IPS DF 4.7 (cell line): ENCODE data around the gene ZNF853.
"Not testable (repeated sequence)": the region's sequence is repeated elsewhere in the genome, so short reads cannot be mapped to it uniquely, and the experiment has no call there.

Experiments
- DNase-seq: peaks from one replicate; pipeline ENCODE4 v3.0.0-alpha.2; 2013; ENCODE audit warnings: low spot score; ENCODE audit errors: extremely low read depth

Gene ZNF853

DNA sequence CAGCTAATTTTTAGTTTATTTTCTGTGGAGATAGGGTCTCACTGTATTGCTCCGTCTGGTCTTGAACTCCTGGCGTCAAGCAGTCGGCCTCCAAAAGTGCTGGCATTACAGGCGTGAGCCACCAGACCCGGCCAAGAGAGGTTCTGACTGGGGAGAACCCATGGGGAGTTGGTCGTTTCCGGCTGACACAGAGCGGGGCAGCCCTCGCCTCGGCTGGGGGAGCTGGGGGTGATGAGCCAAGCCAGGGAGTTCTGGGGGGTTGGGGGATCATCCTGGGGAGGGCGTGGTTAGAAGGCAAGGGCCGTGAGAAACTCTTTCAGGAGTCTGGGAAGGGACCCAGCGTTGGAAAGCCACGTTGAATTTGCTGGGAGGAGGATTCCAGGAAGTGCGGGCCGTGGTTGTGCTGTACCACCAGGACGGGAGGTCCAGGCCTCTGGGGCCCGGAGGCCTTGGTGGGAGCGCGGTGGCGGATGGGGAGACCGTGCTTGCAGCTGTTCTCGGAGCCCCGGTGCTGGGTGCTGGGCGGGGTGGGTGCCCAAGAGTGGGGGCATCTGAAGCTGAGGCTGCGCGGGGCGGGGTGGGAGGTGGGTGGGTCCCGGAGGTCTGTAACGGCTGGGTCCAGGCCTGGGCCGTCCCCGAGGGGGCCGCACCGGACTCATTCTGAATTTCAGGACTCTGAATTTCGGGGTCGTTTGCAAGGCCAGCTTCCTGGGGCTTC is 8.4 kb upstream of the ZNF853 start:
- DNase-seq: no peak

DNA sequence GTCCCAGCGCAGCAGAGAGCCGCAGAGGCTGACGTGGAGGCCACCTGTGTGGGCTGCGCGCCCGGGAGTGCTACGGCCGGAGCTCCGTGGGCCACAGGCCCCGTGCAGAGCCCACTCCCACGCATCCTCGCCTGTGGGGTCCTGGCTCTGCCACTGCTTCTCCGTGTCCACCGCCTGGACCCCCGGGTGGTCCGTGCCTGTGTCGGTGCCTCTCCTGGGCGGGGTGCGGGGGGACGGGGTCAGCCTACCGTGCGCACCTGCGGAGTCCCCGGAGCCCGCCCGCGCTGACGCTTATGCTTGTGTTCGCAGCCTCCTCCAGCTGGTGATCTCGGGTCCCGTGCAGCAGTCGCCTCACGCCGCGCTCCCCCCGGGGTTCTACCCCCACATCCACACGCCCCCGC is 7.8 kb upstream of the ZNF853 start:
- DNase-seq: no peak

DNA sequence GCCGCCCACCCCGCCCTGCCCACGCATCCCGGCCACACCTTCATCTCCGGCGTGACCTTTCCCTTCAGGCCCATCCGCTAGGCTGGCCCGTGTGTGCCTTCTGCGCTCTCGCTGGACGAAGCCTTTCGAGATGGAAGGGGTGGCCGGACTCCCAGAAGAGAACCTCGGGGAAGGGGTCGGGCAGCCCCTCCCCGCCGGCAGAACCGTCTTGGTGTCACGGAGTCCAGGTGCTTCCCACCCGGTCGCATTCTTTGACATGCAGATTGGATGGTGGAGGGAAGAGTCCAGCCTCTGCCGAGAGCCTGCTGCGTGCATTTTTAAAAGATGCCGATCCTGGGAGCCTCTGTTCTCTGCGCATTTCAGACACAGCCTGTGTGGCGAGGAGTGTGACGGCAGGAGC is 7.3 kb upstream of the ZNF853 start:
- DNase-seq: no peak

DNA sequence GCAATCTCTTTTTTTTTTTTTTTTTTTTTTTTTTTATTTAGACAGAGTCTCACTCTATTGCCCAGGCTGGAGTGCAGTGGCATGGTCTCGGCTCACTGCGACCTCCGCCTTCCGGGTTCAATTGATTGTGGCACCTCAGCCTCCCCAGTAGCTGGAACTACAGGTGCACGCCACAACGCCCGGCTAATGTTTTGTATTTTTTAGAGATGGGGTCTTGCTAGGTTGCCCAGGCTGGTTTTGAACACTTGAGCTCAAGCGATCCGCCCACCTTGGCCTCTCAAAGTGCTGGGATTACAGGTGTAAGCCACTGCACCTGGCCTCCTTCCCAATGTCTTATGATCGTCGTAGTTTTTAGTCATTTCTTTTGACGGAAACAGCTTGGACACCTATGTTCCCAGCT is 6.6 kb upstream of the ZNF853 start:
- DNase-seq: no peak

DNA sequence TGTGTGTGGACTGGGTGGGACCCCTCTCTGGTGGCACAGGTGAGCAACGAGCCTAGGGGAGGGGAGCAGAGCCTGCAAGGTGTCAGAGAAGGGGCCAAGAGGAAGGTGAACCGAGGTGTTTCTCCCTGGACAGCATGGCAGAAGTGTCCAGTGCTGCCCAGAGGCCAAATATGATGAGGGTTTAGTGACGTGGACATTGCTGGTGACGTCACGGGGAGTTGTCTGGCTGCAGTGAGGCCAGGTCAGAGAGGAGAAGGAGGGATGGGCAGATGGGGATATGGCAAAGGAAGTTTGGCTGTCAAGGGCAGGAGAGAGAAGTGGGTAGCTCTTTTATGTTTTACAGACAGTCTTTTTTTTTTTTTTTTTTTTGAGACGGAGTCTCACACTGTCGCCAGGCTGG is 2.6 kb upstream of the ZNF853 start:
- DNase-seq: no peak

DNA sequence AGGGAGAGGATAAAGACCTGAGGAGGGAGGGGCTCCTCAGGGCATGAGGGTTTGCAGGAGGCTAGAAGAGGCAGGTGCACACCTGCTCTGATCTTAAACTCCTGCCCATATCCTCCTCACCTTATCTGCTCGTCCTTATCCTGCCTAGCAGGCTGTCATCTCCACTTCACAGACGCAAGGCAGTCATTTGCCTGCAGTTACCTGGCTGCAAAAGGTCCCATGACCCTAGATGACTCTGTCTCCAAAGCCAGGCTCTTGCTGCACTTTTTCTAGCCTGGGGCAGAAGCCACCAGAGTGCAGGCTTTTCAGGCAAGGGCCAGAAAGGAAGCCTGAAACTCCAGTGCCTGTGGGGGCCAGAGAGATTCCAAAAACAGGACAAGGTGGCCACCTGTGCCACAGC is 1.7 kb upstream of the ZNF853 start:
- DNase-seq: no peak

DNA sequence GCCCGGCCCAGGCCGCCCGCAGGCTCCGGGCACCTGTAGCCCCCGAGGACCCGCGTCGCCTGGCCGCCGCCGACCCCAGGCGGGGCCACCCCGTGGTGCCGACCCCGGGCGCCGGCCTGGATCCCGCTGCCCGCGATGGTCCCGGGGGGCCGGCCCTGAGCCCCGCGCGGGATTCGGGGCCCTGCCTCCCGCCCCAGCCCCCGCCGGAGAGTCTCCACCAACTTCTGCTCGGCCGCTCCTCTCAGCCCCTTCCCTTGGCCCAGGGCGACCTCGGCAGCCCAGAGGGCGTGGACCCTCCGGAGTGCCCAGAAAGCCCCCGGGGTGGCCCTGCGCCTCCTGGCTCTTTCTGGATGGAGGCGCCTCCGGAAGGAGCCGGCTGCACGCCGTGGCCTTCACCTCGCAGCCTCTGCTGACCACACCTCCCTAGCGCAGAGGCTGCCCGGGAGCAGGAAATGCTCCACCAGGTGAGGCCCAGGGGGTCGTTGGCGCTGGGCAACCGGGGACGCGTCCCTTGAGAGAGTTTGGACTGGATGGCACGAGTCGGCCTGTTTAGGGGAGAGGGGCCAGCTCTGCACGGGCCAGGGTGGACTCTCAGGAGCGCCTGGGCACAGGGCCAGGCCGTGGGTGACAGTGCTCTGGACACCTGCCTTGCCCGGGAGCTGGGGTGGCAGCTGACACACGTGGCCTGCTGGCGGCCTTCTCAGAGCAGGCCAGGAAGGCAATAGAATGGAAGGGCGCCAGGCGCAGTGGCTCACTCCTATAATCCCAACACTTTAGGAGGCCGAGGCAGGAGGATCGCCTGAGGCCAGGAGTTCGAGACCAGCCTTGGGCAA is 529 bp downstream of the ZNF853 start:
- DNase-seq: no peak

DNA sequence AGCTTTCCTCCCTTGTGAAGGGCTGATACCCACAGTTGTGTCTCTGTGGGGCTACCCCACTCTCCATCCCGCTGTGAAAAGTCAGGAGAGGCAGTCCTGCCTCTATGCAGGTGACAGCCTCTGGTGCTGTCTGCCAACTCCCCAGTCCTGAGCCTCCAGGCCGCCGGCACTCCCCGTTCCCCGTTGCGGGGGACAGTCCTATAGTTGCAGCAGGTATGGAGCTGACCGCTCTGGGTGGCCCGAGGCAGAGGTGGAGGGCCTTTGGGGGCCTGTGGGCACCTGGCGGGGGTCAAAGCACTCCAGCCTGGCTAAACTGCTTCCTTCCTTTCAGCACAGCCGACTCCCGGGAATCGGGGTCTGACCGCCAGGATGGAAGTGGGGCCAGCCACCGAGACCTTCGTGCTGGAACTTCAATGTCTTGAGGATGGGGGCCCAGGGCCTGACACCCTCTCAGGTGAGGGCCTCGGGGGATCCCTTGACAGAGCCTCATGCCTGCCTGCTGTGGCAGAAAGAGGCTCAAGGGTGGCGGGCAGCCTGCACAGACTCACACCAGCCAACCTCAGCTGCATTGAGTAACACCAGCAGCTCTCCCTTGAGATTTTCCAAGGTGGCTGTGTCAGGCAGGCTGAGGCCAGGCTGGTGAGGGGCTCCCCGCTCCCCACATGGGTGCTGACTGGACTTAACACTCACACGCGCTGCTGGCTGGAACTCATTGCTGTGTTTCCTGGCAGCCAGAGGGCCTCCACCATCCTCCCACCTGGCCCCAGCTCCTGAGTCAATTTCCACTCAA is 1.6 kb downstream of the ZNF853 start:
- no peak for DNase-seq

DNA sequence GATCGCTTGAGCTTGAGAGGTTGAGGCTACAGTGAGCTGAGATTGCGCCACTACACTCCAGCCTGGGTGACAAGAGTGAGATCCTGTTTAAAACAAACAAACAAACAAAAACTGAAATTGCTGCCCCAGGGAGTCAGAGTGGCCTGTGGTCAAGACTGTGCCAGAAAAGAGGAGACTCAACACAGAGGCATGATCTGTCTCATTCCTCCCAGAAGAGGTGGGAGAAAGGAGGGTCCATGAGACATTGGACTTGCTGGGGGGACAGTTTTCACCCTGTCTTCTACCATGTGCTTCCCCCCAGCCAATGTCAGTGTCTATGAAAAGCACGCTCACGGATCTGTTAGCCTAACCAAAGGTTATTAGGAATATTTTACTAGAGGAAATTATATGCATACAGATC is 3.2 kb downstream of the ZNF853 start:
- DNase-seq: no peak

DNA sequence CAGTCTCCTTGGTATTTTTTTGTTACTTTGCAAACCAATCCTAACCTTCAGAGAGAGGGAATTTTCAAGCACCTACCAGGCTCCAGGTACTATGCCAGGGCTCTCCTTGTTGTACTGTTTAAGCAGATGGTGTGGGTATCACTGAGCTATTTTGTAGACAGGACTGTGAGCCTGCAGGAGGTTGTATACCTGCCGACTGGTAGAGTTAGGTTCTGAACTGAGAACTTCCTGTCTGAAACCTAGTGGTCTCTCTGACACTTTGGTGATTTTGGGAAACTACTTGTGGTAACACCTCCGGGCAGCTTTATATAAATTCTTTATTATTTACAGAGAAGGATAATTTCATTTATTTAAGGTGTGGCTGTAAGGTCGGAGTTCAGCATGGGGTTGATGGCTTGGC is 4.6 kb downstream of the ZNF853 start:
- DNase-seq: no peak

DNA sequence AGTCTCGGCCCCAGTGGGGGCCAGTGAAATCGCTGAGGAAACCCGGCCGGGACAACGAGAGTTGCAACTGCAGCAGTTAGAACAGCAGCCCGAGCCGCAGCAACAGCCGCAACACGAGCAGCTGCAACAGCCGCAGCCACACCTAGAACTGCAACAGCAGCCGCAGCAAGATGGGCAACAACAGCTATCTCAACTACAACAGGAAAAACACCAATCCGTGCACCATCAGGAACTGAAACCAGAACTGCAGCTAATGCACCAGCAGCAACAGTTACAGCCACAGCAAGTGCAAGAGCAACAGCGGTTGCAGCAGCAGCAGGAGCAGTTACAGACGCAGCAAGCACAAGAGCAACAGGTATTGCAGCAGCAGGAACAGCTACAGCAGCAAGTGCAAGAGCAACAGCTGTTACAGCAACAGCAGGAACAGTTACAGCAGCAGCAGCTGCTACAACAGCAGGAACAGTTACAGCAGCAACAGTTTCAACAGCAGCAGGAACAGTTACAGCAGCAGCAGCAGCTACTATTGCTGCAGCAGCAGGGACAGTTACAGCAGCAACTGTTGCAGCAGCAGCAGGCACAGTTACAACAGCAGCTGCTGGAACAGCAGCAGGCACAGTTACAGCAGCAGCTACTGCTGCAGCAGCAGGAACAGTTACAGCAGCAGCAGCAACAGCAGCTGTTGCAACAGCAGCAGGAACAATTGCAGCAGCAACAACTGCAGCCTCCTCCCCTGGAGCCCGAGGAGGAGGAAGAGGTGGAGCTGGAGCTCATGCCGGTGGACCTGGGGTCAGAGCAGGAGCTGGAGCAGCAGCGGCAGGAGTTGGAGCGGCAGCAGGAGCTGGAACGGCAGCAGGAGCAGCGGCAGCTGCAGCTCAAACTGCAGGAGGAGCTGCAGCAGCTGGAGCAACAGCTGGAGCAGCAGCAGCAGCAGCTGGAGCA is 6.1 kb downstream of the ZNF853 start:
- no peak for DNase-seq

DNA sequence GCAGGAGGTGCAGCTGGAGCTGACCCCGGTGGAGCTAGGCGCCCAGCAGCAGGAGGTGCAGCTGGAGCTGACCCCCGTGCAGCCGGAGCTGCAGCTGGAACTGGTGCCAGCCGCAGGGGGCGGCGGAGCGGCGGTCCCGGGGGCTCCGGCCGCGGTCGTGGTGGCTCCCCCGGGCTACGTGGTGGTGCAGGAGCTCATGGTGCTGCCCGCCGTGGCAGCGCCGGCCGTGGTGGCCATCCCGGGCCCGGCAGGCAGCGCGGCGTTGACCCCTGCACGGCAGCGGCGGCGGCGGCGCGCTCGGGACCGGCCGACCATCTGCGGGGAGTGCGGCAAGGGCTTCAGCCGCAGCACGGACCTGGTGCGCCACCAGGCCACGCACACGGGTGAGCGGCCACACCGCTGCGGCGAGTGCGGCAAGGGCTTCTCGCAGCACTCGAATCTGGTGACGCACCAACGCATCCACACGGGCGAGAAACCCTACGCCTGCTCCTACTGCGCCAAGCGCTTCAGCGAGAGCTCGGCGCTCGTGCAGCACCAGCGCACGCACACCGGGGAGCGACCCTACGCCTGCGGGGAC is 6.8 kb downstream of the ZNF853 start:
- no peak for DNase-seq

DNA sequence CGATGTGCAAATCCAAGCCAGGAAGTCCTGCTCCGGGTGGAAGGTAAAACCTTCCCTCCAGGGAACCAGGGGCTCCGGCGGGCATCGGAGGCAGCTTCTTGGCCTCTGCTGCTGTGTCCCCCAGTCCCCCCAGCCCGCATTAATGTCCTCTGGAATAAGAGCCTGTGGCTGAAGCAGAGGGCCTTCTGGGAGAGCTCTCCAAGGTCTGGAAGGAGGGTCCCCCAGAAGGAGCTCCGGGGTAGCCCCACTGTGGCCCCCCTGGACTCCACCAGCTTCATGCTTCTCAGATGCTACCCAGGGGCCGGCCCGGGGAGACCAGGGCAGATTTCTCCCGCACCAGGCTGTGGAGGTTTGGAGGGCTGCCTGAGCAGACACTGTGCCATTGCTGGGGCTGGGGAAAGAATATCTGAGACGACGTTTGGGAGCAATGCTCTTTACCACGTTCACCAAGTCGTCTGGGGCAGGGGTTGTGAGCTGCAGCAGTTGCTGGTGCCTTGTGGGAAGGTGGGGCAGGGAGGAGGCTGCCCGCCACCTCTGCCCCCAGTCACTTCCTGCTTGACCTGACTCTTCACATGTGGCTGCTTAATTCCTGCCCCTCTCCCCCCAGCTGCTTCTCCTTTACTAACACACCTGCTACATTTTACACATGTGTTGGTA is 8.3 kb downstream of the ZNF853 start:
- no peak for DNase-seq

DNA sequence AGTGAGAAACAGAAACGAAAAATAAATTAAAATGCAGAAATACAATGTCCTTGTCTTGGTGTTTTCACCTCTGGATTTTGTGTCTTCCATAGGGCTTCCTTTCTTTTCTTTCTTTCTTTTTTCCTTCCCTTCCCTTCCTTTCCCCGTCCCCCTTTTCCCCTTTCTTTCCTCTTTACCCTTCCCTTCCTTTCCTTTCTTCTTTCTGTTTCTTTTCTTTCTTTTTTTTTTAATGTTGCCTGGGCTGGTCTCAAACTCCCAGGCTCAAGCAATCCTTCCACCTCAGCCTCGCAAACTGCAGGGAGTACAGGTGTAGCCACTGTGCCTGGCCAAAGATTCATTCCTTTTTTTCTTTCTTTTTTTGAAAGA is 8.8 kb downstream of the ZNF853 start:
- DNase-seq: no peak

DNA sequence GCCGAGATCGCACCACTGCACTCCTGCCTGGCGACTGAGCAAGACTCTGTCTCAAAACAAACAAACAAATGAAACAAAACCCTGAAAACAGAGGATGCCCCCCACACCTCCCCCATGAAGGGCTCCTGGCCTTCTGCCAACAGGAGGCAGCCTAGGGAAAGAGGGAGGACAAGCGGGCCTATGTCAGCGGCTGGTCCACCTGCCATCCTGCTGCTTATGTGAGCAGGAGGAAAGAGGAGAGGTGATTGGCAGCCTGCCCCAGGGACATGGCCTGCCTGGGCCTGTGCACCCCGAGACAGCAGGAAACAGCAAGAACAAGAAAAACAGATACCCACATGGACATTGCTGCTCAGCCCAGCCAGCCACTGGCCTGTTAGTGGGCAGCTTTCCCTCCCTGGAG is 12.6 kb downstream of the ZNF853 start:
- no peak for DNase-seq

DNA sequence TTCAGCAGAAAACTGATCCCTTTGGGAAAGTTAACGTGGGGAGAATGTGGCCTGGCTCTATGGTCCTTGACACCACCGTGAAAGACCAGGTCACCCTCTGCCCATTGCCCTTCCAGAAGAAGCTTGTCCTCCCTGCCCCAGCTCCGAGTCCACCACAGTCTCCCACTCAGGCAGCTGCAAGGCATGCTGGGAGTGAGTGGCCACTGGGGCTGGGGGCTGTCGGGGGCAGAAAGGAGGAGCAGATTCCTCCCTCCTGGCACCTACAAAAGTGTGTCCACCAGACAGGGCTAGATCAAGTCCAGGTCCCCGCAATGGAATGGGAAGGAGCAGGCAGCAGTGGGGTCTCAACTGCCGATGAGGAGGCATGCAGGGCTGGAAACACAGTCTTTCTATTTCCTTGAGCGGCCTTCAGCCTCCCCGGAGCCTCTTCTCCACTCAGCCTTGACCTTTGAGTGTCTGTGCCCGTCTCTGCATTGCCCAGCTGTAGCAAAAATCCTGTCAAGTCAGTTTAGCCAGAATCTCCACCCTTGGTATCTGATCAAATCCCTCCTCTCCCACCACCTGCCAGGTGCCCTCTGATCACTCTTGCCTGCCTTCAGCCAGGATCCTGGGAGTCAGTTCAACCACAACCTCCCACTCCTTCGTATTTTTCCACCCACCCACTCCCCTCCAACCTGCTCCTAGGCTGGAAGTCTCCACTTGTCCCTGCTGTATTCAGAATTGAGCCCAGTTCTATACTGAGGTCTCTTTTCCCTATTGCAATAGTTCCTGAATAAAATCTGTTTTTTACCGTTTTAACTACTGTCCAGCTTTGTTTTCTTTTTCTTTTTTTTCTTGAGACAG is 14.8 kb downstream of the ZNF853 start:
- no peak for DNase-seq

DNA sequence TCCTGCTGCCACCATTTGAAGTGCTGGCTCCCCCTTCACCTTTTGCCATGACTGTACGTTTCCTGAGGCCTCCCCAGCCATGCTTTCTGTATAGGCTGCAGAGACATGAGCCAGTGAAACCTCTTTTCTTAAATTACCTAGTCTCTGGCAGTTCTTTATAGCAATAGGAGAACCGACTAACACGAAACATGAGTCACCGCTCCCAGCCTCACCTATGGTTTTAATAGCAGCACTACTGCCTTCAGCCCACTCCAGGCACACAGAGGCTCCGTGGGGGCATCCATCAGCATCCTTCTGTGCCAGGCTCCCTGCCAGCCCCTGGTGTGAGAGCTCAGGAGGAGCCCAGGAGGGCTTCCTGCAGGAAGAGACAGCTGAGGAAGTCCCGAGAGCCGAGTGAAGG is 16.2 kb downstream of the ZNF853 start:
- no peak for DNase-seq

DNA sequence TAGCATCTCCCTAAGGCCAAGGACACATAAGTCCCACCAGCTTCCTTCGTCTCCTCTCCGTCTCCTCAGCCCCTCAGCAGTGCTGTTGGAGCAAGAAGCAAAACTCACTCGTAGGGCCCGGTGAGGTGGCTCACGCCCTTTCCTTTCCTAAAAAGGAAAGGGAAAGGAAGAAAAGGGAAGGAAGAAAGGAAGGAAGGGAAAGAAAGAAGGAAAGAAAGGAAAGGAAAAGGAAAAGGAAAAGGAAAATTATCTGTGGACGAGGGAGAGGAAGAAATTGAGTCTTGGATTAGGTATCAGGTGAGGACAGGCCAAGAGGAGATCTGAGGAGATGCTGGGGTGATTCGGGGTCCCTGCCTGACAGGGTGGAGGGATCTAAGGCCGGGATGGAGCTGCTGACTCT is 18.6 kb downstream of the ZNF853 start:
- no peak for DNase-seq

DNA sequence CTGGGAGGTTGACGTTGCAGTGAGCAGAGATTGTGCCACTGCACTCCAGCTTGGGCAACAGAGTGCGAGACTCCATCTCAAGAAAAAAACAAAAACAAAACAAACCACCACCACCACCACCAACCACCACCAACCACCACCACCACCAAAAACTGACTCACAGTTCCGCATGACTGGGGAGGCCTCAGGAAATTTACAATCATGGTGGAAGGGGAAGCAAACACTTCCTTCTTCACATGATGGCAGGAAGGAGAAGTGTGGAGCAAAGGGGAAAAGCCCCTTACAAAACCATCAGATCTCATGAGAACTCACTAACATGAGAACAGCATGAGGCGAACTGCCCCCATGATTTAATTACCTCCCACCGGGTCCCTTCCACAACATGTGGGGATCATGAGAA is 19.6 kb downstream of the ZNF853 start:
- not testable (repeated sequence) for DNase-seq
